OCI-LY3 (cell line): Measurements from ENCODE around the gene ELAPOR1.

Source experiments
- H2AFZ ChIP-seq: fragments of 200-600, 300-600 bp; shearing (Covaris generic); 2 replicates; pipeline ENCODE4 v1.6.0; 2014; ENCODE audit warnings: antibody characterized with exemption, low read depth, low read length
- H3K27ac ChIP-seq: fragments of 200-600, 300-600 bp; sonication (generic); 2 replicates; pipeline ENCODE4 v1.5.1; 2014; ENCODE audit warnings: mild to moderate bottlenecking, low read length, moderate library complexity, mixed read lengths
- H3K27me3 ChIP-seq: fragments of 200-600, 300-600 bp; sonication (generic); 2 replicates; pipeline ENCODE4 v1.6.1; 2014; ENCODE audit warnings: low read depth, low read length, mixed read lengths
- H3K36me3 ChIP-seq: fragments of 200-600, 300-600 bp; sonication (generic); replicated peaks from 2 replicates; pipeline ENCODE3; 2014; ENCODE audit warnings: low read depth, low read length, mixed read lengths
- H3K4me1 ChIP-seq: fragments of 300-600, 200-600 bp; sonication (generic); 2 replicates; pipeline ENCODE4 v1.6.1; 2014; ENCODE audit warnings: low read length, mixed read lengths
- H3K4me2 ChIP-seq: fragments of 200-600, 300-600 bp; sonication (generic); 2 replicates; pipeline ENCODE4 v1.6.1; 2014; ENCODE audit warnings: low read length, mixed read lengths
- H3K4me3 ChIP-seq: fragments of 300-600, 200-600 bp; sonication (generic); 2 replicates; pipeline ENCODE4 v1.5.1; 2014; ENCODE audit warnings: antibody characterized with exemption, mild to moderate bottlenecking, low read length, moderate library complexity
- H3K79me2 ChIP-seq: fragments of 300-600, 200-600 bp; shearing (Covaris generic); 2 replicates; pipeline ENCODE4 v1.6.1; 2014; ENCODE audit warnings: mild to moderate bottlenecking, low read length, mixed read lengths
- H3K9ac ChIP-seq: fragments of 300-600, 200-600 bp; shearing (Covaris generic); 2 replicates; pipeline ENCODE4 v1.6.0; 2014; ENCODE audit warnings: mild to moderate bottlenecking, low read length, moderate library complexity
- H3K9me3 ChIP-seq: fragments of 200-600, 300-600 bp; shearing (Covaris generic); 2 replicates; pipeline ENCODE4 v1.6.1; 2014; ENCODE audit warnings: low read length, mixed read lengths; ENCODE audit not compliant: insufficient read depth
- H4K20me1 ChIP-seq: fragments of 200-600, 300-600 bp; sonication (generic); 2 replicates; pipeline ENCODE4 v1.6.1; 2016; ENCODE audit warnings: low read length, mixed read lengths; ENCODE audit not compliant: insufficient read depth
- EZH2phosphoT487 ChIP-seq: fragments of 200-600 bp; shearing (Covaris generic); IDR thresholded peaks from 2 replicates; pipeline ENCODE4 v1.6.1; 2018; ENCODE audit warnings: antibody characterized with exemption, mixed run types, low read depth
- TF ChIP-seq, protein P1 (sequence below): fragments of 200-600, 300-600 bp; sonication (generic); IDR thresholded peaks from 2 replicates; pipeline ENCODE4 v1.5.1; 2014; ENCODE audit warnings: antibody characterized with exemption, low read length, low read depth

Gene ELAPOR1

DNA sequence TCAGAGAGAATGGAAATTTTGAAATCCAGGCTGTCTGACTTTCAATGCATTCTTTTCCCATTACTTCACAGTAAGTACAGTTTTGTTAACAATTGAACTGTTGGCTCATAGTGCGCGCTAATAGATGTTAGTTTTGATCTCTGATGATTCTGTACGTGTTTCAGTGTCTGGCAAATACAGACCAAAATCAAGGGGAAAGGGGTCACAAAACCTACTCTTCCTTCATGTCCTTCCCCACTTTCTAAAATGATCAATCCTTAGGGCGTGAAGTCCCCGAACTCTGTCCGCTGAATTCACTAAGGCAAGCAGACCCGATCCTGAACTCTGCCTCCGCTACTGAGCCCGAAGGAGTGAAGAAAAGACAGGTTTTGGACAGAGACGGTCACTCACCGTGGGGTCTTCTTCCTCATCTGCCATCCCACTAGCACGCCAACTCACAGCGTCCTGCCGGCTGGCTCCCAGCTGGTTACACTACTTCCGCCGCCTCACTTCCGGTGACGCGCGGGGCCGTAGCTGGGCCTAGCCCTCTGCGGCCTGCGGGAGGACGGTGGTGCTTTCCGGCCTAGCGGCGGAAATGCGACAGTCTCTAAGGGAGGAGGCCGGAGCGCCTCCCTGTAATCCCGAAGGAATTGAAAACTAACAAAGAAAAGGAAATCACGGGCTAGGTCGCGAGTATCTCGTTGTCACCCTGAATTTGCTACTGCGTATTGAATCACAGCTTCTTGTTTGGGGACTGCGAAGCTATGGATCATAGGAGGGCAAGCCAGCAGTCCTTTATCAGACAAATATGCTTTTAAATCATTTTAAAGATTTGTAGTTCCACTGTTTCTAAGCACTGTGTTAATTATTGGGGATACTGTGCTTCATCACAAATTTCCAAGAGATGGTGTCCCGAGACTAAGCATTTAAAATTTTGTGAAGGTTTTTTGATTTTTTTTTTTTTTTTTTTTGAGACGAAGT lies 38.1 kb upstream of the ELAPOR1 start, which contains the start of gene TAF13:
Gene TAF13 (minus strand): TSS at position 473 of the 960 bp plus-strand sequence. CDS start 56 bp downstream, at position 417.
- Histone ChIP-seq H3K4me3 (peak within 1 kb of the TSS; percentile 99), H3K4me1 (peaks cover 16% of the 10 kb centered on the region), H4K20me1 (no peaks in the 10 kb centered on the region), H3K9ac (peak within 1 kb of the TSS; percentile 87), H2AFZ (peak within 1 kb of the TSS; percentile 91), H3K27ac (peak within 1 kb of the TSS; percentile 71), H3K9me3 (no peaks in the 10 kb centered on the region), H3K4me2 (peak within 1 kb of the TSS; percentile 93), H3K79me2 (peaks cover 13% of the 10 kb centered on the region), H3K36me3 (no peaks in the 10 kb centered on the region), H3K27me3 (no peaks in the 10 kb centered on the region)
- TF ChIP-seq, protein P1, sequence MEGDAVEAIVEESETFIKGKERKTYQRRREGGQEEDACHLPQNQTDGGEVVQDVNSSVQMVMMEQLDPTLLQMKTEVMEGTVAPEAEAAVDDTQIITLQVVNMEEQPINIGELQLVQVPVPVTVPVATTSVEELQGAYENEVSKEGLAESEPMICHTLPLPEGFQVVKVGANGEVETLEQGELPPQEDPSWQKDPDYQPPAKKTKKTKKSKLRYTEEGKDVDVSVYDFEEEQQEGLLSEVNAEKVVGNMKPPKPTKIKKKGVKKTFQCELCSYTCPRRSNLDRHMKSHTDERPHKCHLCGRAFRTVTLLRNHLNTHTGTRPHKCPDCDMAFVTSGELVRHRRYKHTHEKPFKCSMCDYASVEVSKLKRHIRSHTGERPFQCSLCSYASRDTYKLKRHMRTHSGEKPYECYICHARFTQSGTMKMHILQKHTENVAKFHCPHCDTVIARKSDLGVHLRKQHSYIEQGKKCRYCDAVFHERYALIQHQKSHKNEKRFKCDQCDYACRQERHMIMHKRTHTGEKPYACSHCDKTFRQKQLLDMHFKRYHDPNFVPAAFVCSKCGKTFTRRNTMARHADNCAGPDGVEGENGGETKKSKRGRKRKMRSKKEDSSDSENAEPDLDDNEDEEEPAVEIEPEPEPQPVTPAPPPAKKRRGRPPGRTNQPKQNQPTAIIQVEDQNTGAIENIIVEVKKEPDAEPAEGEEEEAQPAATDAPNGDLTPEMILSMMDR = no peak
- no peak for TF ChIP-seq EZH2phosphoT487

DNA sequence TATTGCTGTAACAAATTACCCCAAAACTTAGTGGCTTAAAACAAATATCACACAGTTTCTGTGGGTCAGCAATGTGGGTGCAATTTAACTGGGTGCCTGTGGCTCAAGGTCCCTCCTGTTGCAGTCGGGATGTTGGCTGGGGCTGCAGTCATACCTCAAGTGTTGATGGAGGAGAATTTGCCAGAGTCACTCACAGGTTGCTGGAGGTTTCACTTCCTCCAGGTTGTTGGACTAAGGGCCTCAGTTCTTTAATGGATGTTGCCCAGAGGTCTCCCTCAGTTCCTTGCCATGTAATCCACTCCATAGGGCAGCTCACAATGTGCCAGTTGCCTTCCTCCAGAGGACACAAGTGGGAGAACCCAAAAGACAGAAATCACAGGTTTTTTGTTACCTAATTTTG lies 35.6 kb upstream of the ELAPOR1 start:
- Histone ChIP-seq H3K4me1 (peaks cover 16% of the 10 kb centered on the region), H3K9ac (no peak overlapping the region), H3K79me2 (peaks cover 13% of the 10 kb centered on the region), H3K9me3 (no peaks in the 10 kb centered on the region), H4K20me1 (no peaks in the 10 kb centered on the region), H3K27ac (no peak overlapping the region), H3K4me3 (no peak overlapping the region), H3K36me3 (no peaks in the 10 kb centered on the region), H2AFZ (no peak overlapping the region), H3K4me2 (no peak overlapping the region; the same call in 1 of the 2 replicates), H3K27me3 (no peaks in the 10 kb centered on the region)
- TF ChIP-seq, protein P1 = no peak

DNA sequence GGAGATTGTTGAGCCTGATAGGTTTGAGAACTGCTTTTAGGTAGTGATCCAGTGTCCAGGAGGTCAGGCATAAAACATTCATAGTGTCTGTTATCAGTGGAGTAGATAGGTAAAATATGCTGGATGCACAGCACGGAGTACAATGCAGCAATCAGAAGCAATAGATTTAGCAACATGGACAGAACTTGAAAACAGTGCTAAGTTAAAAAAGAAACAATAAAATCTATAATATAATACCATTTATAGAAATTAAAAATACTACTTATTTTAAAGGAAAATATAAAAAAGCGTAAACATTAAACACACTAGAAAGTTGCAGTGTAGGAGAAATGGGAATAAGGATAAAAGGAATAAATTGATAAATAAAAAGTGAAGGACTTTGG lies 34.7 kb upstream of the ELAPOR1 start:
- Histone ChIP-seq H3K79me2 (peaks cover 13% of the 10 kb centered on the region), H3K36me3 (no peaks in the 10 kb centered on the region), H3K27ac (no peak overlapping the region), H3K4me2 (no peak overlapping the region), H3K4me3 (no peak overlapping the region), H2AFZ (no peak overlapping the region), H4K20me1 (no peaks in the 10 kb centered on the region), H3K4me1 (peaks cover 16% of the 10 kb centered on the region), H3K9ac (no peak overlapping the region), H3K27me3 (no peaks in the 10 kb centered on the region), H3K9me3 (no peaks in the 10 kb centered on the region)
- no peak for TF ChIP-seq EZH2phosphoT487
- TF ChIP-seq, protein P1 = no peak

DNA sequence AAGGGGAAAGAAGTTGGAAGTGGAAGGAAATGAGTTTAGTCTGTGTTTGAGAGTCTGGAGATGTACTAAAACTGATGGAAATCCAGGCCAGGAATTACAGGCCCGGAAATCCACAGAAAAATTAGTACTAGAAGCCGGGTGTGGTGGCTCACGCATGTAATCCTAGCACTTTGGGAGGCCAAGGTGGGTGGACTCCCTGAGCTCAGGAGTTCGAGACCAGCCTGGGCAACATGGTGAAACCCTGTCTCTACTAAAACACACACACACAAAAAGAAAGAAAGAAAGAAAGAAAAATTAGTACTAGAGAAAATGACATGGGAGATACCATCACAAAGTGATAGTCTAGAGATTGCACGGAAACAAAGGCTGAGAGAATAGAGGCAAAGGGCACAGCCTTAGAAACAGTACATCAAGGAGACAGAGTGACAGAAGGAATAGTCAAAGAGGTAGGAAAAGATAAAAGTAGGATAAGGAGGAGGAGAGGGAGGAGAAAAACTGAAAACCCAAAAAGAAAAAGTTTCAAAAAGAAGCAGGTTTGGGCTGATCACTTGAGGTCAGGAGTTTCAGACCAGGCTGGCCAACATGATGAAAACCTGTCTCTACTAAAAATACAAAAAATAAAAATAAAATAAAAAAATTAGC lies 33.4 kb upstream of the ELAPOR1 start:
- H4K20me1 ChIP-seq = no peaks in the 10 kb centered on the region
- H3K27me3 ChIP-seq = no peaks in the 10 kb centered on the region
- no peak overlapping the region for H3K9ac ChIP-seq
- H3K9me3 ChIP-seq = no peaks in the 10 kb centered on the region
- no peak overlapping the region for H3K4me2 ChIP-seq
- H3K27ac ChIP-seq = no peak overlapping the region
- TF ChIP-seq, protein P1 = no peak
- no peak for TF ChIP-seq EZH2phosphoT487
- peaks cover 11% of the 10 kb centered on the region for H3K4me1 ChIP-seq
- no peak overlapping the region for H2AFZ ChIP-seq
- no peak overlapping the region for H3K4me3 ChIP-seq
- H3K79me2 ChIP-seq = peaks cover 2% of the 10 kb centered on the region
- no peaks in the 10 kb centered on the region for H3K36me3 ChIP-seq
